GM15510 (cell line): ENCODE measurements around the gene OBP2A.

Experiments used
- POLR2A ChIP-seq: IDR thresholded peaks from 3 replicates; pipeline ENCODE4 v1.6.1; 2011; ENCODE audit warnings: borderline replicate concordance; ENCODE audit not compliant: insufficient read length; ENCODE audit errors: extremely low read depth

OBP2A gene

DNA sequence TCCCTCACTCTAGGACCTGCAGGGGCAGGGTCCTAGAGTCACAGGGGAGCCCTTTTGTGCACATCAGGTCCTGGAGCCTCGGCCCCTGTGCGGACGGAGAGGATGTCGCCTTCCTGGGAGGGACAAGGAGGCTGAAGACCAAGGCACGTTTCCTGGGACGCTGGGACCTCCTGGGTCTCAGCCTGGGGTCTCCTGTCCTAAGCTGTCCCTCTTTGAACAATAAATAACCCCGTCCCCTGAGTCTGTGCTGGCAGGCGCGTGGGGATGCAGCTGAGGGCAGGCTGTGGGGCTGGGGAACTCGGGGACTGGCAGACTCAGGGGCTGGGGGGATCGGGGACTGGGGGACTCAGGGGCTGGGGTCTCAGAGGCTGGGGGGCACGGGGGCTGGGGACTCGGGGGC lies 46.7 kb downstream of the OBP2A start:
- no peak for TF ChIP-seq POLR2A

GRCh38 chr9:135596211-135596610 lies 50.3 kb downstream of the OBP2A start:
- TF ChIP-seq POLR2A = no peak
